Measurements from ENCODE around the gene NR3C1.

NR3C1 gene

DNA sequence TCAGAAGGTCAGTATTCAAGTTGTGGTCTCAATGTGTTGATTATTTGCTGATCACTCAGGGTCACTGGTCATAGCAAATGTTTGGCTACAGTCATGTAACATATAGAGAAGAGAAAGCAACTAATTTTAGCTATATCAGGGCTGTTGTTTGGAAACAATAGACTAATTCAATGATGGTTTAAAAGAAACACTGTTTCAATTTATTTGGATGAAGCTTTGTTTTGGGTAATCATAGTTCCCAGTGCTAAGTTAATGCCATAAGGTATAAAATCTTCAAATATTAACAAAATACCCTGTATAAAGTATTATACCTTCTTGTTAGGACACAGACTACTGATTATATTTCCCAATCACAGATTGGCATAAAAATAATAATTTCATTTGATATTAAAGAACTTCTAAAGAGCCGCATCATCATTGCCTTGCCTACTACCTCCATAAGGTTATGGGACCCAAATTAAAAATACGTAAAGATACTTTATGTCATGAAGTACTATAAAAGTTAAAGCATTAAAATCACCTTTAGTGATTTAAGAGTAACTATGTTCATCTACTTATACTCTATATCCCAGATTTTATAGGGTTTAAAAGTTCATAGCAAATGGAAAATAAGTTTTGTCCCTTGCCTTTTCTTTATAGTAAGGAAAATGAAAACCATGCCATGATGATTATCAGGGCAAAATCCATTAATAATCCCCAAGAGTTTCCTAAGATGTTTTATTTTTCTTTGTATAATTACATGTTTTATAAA lies 6.0 kb downstream of the NR3C1 start:
- no peak for DNase-seq

DNA sequence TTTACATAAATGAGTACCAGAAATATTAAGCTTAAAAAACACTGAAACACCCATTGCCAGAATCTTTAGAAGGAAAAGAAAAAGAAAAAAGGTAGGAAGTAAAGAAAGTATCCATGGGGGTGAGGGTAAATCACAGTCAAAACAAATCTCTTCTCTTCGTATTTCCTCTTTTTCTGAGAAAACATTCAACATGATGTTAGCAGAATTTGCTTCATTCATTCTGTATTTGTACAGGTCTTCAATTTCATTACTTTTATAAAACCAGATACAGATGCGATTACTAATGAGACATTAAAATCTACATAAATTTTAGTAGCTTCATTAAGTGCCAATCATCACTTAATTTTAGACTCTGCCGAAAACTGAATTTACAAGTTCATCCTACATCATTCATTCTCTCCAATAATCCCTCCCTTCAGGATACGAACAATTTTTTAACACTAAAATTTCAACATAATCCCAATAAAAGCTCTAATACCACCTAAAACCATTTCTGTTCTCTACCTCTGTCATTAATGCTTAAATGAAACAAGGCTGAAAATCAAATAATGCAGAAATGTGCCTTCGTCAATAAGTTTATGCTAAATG lies 7.0 kb downstream of the NR3C1 start:
- no peak for DNase-seq

DNA sequence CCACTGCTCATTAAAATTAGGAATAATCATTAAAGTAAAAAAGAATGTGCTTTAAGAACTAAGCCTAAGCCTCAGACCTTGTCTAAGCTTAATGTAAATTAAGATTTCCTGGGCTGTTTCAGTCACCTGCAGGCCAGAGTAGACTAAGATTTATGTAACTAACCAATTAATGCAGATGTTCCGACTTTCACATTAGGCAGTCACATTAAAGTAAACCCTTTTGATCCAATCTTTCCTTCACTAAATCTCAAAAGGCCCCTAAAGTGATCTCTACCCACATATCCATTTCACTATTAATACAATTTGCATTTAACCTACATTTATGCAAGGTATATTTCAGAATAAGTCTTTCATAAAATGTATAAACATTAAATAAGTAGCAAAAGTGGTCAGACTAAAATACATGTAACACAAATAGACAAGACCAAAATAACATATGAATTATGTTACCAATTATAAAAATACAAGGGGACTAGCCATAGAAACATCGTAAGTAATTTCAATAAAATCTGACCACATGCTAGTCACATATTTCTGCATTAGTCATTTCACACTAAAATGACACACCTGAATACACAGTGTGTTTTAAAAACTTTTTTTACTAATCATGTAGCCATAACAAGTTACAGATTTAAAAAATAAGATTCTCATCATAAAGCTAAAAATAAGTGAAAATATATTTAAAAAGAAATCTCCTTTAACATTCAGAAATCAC lies 7.7 kb downstream of the NR3C1 start:
- no peak for DNase-seq

GRCh38 chr5:143393524-143393923 lies 10.0 kb downstream of the NR3C1 start:
- DNase-seq, result no peak

- no peak for DNase-seq
Observed at GRCh38 chr5:143390941-143391340, 12.5 kb downstream of the NR3C1 start.

DNA sequence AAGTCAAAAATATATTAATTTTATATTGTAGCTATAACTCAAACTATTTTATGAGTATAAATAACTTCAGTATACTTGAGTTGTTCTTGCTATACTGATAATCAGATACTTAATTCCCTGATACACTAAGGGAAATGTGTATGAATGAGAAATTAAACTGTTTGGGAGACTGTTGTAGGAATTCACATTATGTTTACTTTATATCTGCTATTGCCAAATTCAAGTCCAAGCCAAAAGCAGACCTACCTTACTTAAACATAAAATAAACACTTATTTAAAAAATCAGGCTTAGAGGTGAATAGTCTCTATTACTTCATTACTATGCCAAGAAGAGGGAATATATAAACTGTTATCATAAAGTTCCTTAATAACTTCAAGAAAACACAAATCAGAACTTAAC lies 13.2 kb downstream of the NR3C1 start:
- no peak for DNase-seq

DNA sequence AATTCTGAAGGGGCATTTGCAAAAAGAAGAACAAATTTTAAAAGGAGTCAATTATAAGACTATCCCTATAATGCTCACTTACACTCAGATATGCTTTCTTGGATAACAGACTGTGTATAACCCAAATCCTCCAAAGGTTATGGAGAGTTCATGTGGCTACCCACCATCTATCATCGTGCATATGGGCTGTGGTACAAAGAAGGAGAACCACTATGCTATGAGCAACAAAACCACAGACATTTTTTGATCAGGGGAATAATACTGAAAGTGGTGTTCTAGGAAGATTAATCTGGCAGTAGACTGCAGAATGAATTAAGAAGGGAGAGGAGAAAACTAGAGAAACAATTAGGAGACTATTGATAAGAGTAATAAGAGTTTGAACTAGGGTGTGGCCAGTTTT lies 16.8 kb downstream of the NR3C1 start:
- DNase-seq, result no peak

DNA sequence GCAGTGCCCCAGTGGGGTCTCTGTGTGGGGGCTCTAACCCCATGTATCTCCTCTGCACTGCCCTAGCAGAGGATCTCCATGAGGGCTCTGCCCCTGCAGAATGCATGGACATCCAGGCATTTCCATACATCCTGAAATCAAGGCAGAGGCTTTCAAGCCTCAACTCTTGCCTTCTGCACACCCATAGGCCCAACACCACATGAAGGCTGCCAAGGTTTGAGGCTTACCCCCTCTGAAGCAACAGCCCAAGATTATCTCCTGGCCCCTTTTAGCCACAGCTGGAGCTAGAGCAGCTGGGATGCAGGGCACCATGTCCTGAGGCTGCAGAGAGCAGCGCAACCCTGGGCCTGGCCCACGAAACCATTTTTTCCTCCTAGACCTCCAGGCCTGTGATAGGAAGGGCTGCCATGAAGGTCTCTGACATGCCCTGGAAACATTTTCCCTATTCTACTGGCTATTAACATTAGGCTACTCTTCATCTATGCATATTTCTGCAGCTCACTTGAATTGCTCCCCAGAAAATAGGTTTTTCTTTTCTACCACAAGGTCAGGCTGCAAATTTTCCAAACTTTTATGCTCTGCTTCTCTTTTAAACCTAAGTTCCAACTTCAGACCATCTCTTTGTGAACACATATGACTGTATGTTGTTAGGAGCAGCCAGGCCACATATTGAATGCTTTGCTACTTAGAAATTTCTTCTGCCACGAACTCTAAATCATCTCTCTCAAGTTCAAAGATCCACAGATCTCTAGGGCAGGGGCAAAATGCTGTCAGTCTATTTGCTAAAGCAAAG lies 18.4 kb downstream of the NR3C1 start:
- DNase-seq, result no peak

- no peak for DNase-seq
Observed at GRCh38 chr5:143383988-143384387, 19.5 kb downstream of the NR3C1 start.

GRCh38 chr5:143379606-143380005 lies 23.9 kb downstream of the NR3C1 start:
- no peak for DNase-seq

- DNase-seq, result no peak
Observed at GRCh38 chr5:143376911-143377813, 26.3 kb downstream of the NR3C1 start.

- DNase-seq, result no peak
Observed at GRCh38 chr5:143376195-143376779, 27.2 kb downstream of the NR3C1 start.

GRCh38 chr5:143374496-143375217 lies 28.8 kb downstream of the NR3C1 start:
- no peak for DNase-seq

DNA sequence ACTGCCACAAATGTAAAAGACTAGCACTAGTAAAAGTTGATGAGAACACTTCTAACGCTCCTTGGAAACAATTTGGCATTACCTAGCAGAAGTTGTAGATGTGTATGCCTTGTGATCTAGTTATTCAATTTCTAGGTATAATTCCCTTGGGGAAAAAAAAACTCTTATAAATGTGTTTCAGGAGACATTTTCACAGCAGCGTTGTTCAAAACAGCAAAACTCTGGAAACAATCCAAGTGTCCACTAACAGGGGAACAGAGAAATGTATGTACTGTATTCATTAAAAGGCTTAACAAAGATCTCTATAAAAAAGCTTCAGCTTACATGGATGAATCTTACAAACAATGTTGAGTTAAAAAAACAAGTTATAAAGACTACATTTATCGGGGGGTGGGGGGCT lies 30.4 kb downstream of the NR3C1 start:
- DNase-seq, result no peak

- no peak for DNase-seq
Observed at GRCh38 chr5:143372187-143372829, 31.2 kb downstream of the NR3C1 start.

GRCh38 chr5:143370440-143370839 lies 33.0 kb downstream of the NR3C1 start:
- no peak for DNase-seq

GRCh38 chr5:143364061-143364460 lies 39.4 kb downstream of the NR3C1 start:
- DNase-seq, result no peak

GRCh38 chr5:143362664-143363227 lies 40.7 kb downstream of the NR3C1 start:
- no peak for DNase-seq

GRCh38 chr5:143361438-143361837 lies 42.0 kb downstream of the NR3C1 start:
- DNase-seq, result no peak

- no peak for DNase-seq
Observed at GRCh38 chr5:143360755-143361154, 42.7 kb downstream of the NR3C1 start.

Data from cortex of kidney (tissue), 1 donor.